ENCODE data around the gene TIMM22.

The TIMM22 gene

GRCh38 chr17:1019451-1019850 is 22.5 kb downstream of the TIMM22 start:
- no peak for DNase-seq (ENCODE audit: low read depth in 3 of 3)

DNA sequence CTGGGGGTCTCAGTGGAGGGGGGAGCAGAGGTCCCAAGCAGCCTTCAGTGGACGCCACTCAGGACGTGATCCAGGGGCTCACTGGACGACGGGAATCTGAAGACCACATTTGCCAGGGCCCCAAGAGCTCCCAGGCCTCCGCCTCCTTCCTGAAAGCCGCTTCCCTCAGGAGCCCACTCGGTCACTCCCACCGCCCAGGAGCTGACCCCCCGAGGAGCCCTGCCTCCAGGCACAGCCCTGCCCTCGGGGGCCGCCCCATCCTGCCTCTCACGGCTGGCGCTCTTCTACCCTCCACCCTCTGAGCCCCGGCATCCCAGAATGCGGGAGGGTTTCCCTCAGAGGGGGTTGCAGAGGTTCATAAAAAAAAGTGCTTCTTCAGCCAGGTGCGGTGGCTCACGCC is 24.2 kb downstream of the TIMM22 start:
- no peak for DNase-seq (ENCODE audit: low read depth in 3 of 3)

- DNase-seq (ENCODE audit: low read depth in 3 of 3), result no peak
Observed at GRCh38 chr17:1022278-1023024, 25.5 kb downstream of the TIMM22 start.

GRCh38 chr17:1024076-1024475 is 27.1 kb downstream of the TIMM22 start:
- DNase-seq (ENCODE audit: low read depth in 3 of 3), result no peak

DNA sequence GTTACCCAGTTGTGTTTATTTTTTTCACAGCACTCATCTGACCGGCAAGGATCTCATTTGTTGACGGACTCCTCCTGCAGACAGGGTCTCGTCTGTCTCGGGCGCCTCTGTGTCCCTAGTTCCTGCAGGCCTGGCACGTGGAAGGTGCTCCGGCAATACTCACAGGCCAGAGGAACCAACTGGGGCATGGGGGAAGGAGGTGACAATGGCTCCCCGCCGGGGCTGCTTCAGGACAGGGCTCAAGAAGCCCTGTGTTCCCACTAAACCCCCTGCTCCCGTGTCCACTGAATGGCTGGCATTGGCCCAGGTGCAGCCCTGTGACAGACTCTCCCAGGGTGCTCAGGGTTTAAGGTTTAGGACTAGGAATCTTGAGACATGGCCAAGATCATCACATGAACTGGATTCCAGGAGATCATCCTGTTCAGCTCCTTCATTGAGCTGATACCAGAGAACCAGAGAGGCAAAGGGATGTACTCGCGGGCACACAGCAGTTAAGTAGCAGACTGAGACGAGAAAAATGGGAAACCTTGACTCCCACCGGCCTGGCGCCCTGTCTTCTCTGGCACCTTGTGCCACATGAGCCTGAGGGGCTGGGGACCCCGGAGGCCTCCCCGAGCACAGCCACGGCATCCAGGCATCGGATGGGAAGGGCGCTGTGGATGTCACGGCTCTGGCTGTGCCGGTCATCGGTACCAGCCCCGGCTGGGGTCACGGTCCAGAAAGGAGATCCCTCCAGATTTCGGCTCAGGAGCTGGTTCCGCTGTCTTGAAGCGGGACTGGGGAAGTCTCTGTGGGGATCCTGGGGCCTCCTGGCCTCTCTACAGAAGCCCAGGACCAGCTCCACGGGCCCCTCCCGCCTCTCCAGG is 29.0 kb downstream of the TIMM22 start:
- no peak for DNase-seq (ENCODE audit: low read depth in 3 of 3)

DNA sequence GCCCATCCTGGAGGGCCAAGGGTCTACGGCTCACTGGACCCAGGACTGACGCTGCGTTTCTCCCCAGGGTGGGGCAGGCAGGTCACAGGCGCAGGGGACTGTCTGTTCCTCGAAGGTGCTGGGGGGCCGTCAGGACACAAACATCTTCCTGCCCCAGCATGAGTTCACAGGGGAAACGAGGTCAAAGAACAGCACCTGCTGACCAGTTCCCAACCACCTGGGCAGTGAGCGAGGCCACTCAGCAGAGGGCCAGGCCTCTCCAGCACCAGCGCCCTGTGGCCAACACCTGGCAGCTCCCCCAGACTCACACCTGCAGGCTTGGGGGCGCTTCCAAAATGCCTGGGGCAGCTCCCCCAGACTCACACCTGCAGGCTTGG is 29.7 kb downstream of the TIMM22 start:
- no peak for DNase-seq (ENCODE audit: low read depth in 3 of 3)

DNA sequence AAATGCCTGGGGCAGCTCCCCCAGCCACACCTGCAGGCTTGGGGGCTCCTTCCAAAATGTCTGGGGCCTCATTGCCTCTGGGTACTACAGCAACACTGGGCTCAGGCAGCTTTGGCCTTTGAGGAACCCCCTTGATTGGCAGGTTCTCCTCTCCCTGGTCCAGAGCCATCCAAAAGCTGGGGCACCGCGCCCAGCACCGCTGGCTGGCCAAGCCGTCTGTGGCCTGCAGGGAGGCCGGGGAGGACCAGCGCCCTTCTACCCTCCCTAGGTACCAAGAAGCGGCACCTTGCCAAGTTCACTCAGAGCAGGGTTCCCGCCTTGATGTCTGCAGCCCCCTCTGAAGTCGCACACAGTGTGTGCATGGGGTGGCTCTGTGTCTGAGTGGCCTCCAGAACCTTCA is 30.1 kb downstream of the TIMM22 start:
- no peak for DNase-seq (ENCODE audit: low read depth in 3 of 3)

- DNase-seq (ENCODE audit: low read depth in 3 of 3), result no peak
Observed at GRCh38 chr17:1029196-1029921, 32.4 kb downstream of the TIMM22 start.

- no peak for DNase-seq (ENCODE audit: low read depth in 3 of 3)
Observed at GRCh38 chr17:1029922-1030644, 33.2 kb downstream of the TIMM22 start.

GRCh38 chr17:1030684-1031532 is 34.0 kb downstream of the TIMM22 start:
- DNase-seq (ENCODE audit: low read depth in 3 of 3), result no peak

DNA sequence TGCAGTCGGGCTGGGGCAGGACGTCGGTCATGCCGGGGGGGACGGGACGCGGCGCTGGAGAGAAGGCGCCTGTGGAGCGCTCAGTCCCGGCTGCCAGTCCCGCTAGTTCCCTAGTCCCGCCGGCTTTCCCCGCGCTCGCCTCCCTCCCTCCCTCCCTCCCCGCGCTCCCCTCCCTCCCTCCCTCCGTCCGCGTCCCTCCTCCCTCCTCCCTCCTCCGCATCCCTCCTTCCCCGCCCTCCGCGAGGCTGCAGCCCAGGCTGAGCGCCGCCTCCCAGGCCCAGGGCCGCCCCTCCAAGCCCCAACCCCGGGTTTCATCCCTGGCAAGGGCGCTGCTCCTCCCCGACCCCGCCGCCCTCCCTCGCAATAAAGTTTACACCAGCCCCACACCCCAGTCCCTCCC is 34.8 kb downstream of the TIMM22 start:
- no peak for DNase-seq (ENCODE audit: low read depth in 3 of 3)

DNA sequence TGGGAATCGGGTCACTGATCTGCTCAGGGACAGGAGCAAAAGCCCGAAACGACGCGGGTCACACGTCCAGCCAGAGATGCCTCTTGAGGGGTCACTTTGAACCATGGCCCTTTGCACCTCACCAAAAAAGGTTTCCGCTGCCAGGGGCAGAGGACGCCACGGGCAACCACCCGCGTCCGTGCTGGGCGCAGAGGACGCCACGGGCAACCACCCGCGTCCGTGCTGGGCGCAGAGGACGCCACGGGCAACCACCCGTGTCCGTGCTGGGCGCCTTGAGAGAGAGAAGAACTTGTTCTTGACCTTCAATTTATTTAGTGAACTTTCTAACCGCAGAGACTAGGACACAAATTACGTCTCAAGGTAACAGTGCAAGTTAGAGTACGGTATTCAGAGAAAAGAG is 35.5 kb downstream of the TIMM22 start:
- DNase-seq (ENCODE audit: low read depth in 3 of 3), result no peak

DNA sequence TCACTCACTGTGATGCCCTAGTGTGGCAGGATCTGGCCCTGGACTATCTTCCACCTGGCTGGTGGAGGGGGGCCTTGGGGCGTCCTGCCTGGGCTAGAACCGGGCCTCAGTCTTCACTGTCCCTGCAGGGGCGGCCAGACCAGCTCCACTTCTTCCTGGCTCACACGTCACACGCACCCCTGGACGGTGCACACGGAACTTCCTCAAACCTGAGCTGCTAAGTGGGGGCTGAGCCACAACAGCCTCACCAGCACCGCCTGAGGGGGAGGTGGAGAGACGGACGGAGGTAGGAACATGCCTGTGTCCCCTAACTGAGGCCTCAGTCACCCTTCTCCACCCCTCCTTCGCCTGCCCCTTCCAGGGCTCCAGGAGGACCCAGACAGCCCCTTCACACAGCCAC is 36.6 kb downstream of the TIMM22 start:
- DNase-seq (ENCODE audit: low read depth in 3 of 3), result no peak

- DNase-seq (ENCODE audit: low read depth in 3 of 3), result no peak
Observed at GRCh38 chr17:1034652-1035210, 37.8 kb downstream of the TIMM22 start.

GRCh38 chr17:1035546-1036170 is 38.7 kb downstream of the TIMM22 start:
- no peak for DNase-seq (ENCODE audit: low read depth in 3 of 3)

GRCh38 chr17:1036171-1036844 is 39.4 kb downstream of the TIMM22 start:
- DNase-seq (ENCODE audit: low read depth in 3 of 3), result no peak

- no peak for DNase-seq (ENCODE audit: low read depth in 3 of 3)
Observed at GRCh38 chr17:1036845-1037237, 39.9 kb downstream of the TIMM22 start.

DNA sequence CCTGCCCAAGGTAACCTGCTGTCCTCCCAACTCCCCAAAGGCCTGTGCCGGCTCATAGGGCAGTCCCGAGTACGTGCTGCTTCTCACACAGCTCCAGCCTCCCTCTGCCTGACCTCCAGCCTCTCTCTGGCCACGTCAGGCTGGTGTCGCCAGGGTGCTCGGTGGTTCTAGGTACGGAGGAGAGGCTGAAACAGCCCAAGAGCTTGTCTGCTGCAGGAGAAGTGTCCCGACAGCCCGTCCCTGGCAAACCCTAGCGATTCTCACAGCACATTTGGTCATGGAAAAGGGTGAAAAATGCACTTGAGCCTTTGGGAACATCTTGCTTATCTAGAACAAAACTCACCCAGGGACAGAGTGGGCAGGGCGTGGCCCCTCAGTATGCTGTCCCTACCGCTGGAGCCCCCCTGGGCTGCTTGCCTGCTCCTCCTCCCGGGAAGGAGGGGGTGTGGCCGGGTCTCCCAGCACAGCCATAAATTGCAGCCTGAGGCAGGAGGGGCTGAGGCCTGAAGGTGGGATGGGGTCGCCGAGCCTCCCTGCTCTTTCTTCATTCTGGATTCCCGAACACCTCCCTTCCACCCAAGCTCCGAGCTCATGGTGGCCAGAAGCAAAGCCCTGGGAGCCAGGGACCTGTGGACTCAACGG is 40.4 kb downstream of the TIMM22 start:
- no peak for DNase-seq (ENCODE audit: low read depth in 3 of 3)

All from stimulated activated CD4-positive, alpha-beta T cell treated with anti-CD3 and anti-CD28 coated beads, TNF-alpha, amount 100 ng/mL, for 24 hours (primary cell).